Natural killer cell treated with Interleukin-12 subunit alpha and Interleukin-12 subunit beta and Interleukin-15 and Interleukin-18, amount 100 ng/mL, for 72 hours (primary cell): ENCODE data around the gene LRP1B. TPM values are rescaled to one million over a fixed set of nuclear protein-coding genes. Genes with fewer than 3 reads are reported as not detected.

ENCODE experiments used
- ATAC-seq, 2 donors: fragments of 150-1000 bp; cut with Tn5 transposase in 1 of 2; sonication (Bioruptor Pico), chemical (Tn5 transposase) in 1 of 2; 2 replicates each; pipeline ENCODE4 v1.10.0; 2021
- DNase-seq: peaks from one replicate; pipeline ENCODE4 v3.0.0; 2022; ENCODE audit warnings: low spot score
- H3K27ac Mint-ChIP-seq, 2 donors: 1 replicate in 1 of 2; 2 replicates in 1 of 2; pipeline ENCODE4 v1.8.0; 2022; ENCODE audit warnings: mixed read lengths in 2 of 2, mild to moderate bottlenecking in 1 of 2, moderate library complexity in 1 of 2
- H3K27me3 Mint-ChIP-seq, 2 donors: 1 replicate in 1 of 2; 2 replicates in 1 of 2; pipeline ENCODE4 v1.8.0; 2022; ENCODE audit warnings: mixed read lengths in 2 of 2
- H3K36me3 Mint-ChIP-seq: one replicate; pipeline ENCODE4 v1.8.0; 2022; ENCODE audit warnings: mixed read lengths
- H3K4me1 Mint-ChIP-seq, 2 donors: 1 replicate in 1 of 2; 2 replicates in 1 of 2; pipeline ENCODE4 v1.8.0; 2022; ENCODE audit warnings: low read depth in 2 of 2, mixed read lengths in 2 of 2, mild to moderate bottlenecking in 1 of 2
- H3K4me3 Mint-ChIP-seq: one replicate; pipeline ENCODE4 v1.8.0; 2022; ENCODE audit warnings: mixed read lengths
- H3K9me3 Mint-ChIP-seq: 2 replicates; pipeline ENCODE4 v1.8.0; 2022; ENCODE audit warnings: mixed read lengths
- total RNA-seq, 2 donors: library from RNA; stranded (reverse); gene quantifications; one replicate each; pipeline ENCODE4 v1.2.3, GENCODE V29; 2022

LRP1B gene
- total RNA-seq, 2 donors from 2014 or later, result not detected

DNA sequence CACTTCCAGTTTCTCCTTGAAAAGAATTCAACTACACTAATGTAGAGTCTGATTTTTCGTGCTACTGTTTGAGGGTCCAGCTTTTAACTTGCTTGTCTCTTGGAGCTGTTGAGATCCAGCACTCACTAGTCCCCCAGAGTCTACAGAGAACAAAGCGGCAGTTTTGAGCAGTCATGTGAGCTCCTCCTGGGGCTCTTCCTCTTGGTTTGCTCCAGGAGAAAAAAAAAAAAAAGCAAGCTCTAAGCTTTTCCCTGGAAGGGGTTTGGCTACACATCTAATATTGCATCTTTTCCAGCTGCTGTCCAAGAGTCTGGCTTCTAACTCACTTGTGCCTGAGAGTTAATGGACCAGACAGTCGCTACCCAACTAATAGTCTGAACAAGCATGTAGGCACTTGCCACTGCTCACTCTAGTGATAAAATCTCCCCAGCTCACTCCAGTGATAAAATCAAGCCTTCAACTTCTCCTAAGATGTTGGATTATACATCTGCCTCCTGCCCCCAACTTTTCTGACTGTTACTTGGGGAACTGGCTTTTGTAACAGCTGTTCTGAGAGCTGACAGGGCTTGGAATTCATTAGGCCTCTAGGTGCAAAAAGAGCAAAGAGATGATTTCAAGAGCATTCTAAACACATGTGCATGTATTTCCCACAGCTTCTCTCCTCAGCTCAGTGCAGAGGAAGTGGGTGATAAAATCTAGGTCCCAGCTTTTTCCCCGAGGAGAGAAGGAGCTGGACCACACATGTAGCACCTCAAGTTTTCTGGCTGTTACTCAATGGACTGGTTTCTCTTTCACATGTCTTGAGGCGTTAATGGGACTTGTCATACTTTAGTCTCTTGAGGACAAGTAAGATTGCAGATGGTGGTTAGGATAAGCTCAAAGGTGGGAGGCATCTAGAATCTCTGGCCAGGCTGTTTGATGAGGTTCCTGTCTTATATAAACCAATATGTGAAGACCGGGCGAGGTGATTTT is 750.5 kb downstream of the LRP1B start:
- H3K27me3 Mint-ChIP-seq, result no peaks in the 10 kb centered on the region
- no peak for DNase-seq
- H3K27ac Mint-ChIP-seq, result no peak overlapping the region
- H3K36me3 Mint-ChIP-seq, result peaks cover 17% of the 10 kb centered on the region
- peaks cover 13% of the 10 kb centered on the region for H3K9me3 Mint-ChIP-seq
- no peak overlapping the region for H3K4me3 Mint-ChIP-seq
- ATAC-seq, result peak in 1 of 2 donors; percentile 56
- no peaks in the 10 kb centered on the region for H3K4me1 Mint-ChIP-seq

DNA sequence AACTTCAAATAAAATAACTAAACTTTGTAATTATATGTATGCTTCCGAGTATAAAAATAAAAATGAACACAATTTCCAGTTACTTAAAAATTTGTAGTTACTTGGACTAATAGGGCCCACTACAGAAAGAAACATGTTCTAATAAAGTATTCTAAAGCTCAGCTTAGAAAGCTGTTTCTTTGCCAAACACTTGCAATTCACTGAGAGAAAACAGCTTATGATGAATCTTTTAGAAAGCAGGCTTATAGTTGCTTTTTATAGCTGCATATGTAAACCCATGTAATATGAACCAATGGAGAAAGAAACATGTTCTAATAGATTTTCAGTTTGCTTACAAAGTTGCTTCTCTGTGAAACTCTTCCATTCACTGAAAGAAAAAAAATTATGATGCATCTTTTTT is 766.0 kb downstream of the LRP1B start:
- Mint-ChIP-seq H3K36me3 (no peaks in the 10 kb centered on the region), H3K4me1 (no peaks in the 10 kb centered on the region), H3K9me3 (peaks cover 8% of the 10 kb centered on the region), H3K4me3 (no peak overlapping the region), H3K27me3 (no peaks in the 10 kb centered on the region), H3K27ac (no peak overlapping the region)
- DNase-seq (no peak), ATAC-seq (no peak)

DNA sequence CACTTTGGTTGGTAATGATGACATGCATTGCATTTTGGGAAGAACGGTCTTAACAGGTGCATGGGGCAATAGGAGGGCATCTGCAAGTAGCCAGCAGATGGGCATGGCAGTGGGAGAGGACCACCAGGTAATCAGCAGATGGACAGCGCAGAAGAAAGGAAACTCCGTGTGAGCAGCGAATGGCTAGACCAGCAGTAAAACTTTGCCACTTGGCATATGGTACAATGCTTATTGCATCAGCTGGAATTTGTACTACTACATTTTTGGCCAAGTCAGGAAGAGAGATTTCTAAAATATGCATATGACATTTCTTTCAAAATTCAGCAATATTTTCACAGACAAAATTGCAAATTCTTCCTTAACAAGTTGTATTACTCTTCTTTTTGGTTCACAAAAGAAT is 768.5 kb downstream of the LRP1B start:
- no peaks in the 10 kb centered on the region for H3K36me3 Mint-ChIP-seq
- no peak overlapping the region for H3K4me3 Mint-ChIP-seq
- H3K9me3 Mint-ChIP-seq, result peaks cover 8% of the 10 kb centered on the region
- DNase-seq (no peak), ATAC-seq (no peak)
- no peak overlapping the region for H3K27ac Mint-ChIP-seq
- no peaks in the 10 kb centered on the region for H3K27me3 Mint-ChIP-seq
- H3K4me1 Mint-ChIP-seq, result no peaks in the 10 kb centered on the region

DNA sequence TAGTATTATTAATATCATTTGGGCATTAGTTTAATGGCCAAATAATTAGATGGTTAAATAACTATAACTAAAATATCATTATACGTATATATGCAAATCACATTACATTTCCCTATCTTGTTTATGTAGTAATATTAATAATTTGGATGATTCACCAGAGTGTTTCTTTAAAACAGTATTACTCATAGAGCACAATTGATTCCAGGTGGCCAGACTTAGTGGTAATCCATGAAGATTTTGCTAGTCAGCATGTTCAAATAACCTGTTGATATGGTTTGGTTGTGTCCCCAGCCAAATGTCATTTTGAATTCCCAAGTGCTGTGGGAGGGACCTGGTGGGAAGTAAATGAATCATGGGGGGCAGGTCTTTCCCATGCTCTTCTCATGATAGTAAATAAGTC is 782.3 kb downstream of the LRP1B start:
- no peaks in the 10 kb centered on the region for H3K4me1 Mint-ChIP-seq
- H3K27ac Mint-ChIP-seq, result no peak overlapping the region
- ATAC-seq, result no peak
- H3K36me3 Mint-ChIP-seq, result peaks cover 4% of the 10 kb centered on the region
- DNase-seq, result no peak
- no peak overlapping the region for H3K4me3 Mint-ChIP-seq
- peaks cover 24% of the 10 kb centered on the region for H3K9me3 Mint-ChIP-seq
- H3K27me3 Mint-ChIP-seq, result no peaks in the 10 kb centered on the region

DNA sequence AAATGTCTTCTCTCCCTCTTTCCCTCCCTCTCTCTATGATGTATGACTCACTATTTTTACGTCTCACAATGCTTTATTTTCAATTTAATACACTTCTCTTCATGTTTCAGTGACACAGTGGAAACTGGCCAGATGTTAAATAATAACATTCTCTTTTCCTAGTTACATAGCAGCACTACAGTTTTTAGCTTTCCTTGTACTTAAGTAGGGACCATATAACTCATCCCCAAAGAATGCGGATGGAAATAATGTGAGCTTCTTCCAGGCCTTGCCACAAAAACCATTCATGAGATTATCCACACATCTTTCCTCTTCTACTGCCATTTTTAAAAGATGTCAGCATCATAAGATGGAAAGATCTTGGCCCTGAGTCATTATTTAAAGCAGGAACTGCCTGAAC is 789.4 kb downstream of the LRP1B start:
- ATAC-seq (no peak), DNase-seq (no peak)
- Mint-ChIP-seq H3K27ac (no peak overlapping the region), H3K4me3 (no peak overlapping the region), H3K9me3 (peaks cover 21% of the 10 kb centered on the region), H3K27me3 (no peaks in the 10 kb centered on the region), H3K36me3 (peaks cover 9% of the 10 kb centered on the region), H3K4me1 (no peaks in the 10 kb centered on the region)

DNA sequence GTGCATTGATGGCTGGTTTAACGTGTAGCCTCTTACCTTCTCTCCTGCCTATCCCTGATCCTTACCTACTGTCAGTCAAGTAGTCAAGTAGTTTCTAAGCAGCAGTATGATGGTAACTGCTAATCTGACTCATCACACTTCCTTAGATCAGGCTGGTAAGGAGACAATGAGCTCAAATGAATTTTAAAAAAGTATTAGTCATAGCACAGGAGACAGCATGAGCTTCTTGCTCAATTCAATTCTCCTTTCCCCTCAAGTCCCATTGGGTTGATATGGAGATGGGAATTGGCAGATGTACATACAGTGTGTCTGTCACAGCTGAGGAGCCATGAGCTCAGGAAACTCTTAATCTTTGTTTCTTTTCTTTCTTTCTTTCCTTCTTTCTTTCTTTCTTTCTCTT is 799.7 kb downstream of the LRP1B start:
- Mint-ChIP-seq H3K27ac (no peak overlapping the region), H3K4me3 (no peak overlapping the region), H3K9me3 (peaks cover 18% of the 10 kb centered on the region), H3K27me3 (no peaks in the 10 kb centered on the region), H3K36me3 (no peaks in the 10 kb centered on the region), H3K4me1 (no peaks in the 10 kb centered on the region)
- DNase-seq (no peak), ATAC-seq (no peak)

DNA sequence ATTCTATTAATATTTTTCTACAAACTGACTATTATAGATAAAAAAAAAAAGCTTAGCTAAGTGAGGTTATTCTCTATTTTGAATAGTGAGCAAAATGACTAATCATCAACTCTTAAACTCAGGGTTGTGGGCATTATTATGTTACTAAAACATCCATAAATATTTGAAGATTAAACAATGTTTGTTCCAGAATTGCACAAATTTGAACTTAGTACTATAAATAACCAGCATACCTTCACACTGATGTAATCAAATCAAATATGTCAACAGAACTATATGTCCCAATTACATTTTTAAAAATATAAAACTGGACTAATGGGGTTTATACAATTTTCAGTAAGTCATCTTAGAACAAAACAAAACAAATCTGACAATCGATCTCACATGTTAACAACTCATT is 800.9 kb downstream of the LRP1B start:
- ATAC-seq, result no peak
- Mint-ChIP-seq H3K36me3 (no peaks in the 10 kb centered on the region), H3K27me3 (no peaks in the 10 kb centered on the region), H3K9me3 (peaks cover 18% of the 10 kb centered on the region), H3K27ac (no peak overlapping the region), H3K4me1 (no peaks in the 10 kb centered on the region), H3K4me3 (no peak overlapping the region)
- no peak for DNase-seq

DNA sequence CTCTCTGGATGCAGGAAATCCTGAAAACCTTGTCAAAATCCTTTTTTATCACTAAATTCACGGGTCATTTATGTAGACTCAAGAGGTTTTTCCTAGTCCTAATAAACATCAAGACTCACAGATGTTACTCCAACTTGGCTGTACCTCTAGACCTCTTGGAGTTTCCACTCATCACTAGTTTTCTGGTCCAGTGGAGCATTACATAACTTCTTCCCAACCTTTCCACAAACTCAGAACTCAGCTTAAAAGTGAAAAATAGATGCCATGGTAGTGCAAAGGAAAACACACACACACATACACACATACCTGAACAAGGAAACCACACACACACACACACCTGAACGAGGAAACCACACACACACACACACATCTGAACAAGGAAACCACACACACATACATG is 807.2 kb downstream of the LRP1B start:
- ATAC-seq (no peak), DNase-seq (no peak)
- Mint-ChIP-seq H3K9me3 (peaks cover 22% of the 10 kb centered on the region), H3K27ac (no peak overlapping the region), H3K36me3 (peaks cover 6% of the 10 kb centered on the region), H3K4me1 (no peaks in the 10 kb centered on the region), H3K27me3 (no peaks in the 10 kb centered on the region), H3K4me3 (no peak overlapping the region)

DNA sequence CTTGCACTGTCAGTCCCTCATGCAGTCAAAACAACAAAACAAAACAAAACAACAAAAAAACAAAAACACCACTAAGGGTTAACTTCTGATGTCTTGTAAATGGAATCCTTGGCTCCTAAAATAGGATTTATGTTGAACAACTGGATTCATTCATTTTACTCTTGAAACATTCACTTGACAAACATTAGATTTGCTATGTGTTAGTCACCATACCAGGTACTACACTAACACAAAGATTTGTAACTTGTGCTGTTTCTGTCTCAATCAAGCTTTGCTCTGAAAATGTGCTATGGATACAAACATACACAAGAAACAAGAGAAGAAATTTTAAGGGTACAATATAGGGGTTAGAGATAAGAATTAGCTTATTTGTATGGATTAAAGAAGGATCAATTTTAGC is 812.8 kb downstream of the LRP1B start:
- H3K36me3 Mint-ChIP-seq, result no peaks in the 10 kb centered on the region
- peaks cover 5% of the 10 kb centered on the region for H3K9me3 Mint-ChIP-seq
- no peaks in the 10 kb centered on the region for H3K27me3 Mint-ChIP-seq
- H3K4me3 Mint-ChIP-seq, result no peak overlapping the region
- no peak overlapping the region for H3K27ac Mint-ChIP-seq
- no peaks in the 10 kb centered on the region for H3K4me1 Mint-ChIP-seq
- ATAC-seq (no peak), DNase-seq (no peak)

DNA sequence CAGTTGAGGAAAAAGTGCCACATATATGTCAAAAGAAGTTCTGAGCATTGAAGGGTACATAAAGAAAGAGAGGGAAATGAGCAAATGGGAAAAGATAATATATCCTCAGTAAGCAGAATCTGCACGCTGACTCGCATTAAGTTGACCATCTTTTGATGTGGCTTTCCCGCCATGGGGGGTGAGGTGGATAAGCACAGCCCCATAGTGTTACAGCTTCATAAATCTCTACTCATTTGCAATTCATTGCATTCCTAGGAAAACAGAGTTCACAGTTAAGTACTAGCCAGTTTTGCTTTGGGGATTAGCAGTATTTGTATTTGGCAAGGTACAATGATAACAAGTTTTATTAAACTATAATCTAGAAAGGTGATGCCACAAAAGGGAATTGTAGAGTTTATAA is 814.2 kb downstream of the LRP1B start:
- Mint-ChIP-seq H3K9me3 (no peaks in the 10 kb centered on the region), H3K27me3 (no peaks in the 10 kb centered on the region), H3K4me3 (no peak overlapping the region), H3K4me1 (no peaks in the 10 kb centered on the region), H3K27ac (no peak overlapping the region), H3K36me3 (no peaks in the 10 kb centered on the region)
- DNase-seq (no peak), ATAC-seq (no peak)

DNA sequence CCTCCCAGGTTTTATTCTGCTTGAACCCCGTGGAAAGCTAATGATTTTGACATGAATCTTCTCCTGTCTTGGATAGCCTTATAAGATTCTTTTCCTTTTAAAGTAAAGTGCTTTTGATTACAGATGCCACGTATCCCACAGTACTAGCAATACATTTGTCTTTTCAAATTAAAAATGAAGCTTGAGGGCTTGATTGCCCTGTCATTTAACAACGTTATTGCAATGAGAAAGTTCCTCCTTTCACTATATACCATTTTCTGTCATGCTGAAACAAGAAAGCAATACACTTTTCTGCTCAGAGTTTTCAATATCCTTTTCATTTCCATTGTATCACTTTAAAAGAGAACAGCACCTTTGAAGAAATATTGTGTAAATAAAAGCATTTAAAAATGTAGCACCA is 814.7 kb downstream of the LRP1B start:
- Mint-ChIP-seq H3K4me3 (no peak overlapping the region), H3K27me3 (no peaks in the 10 kb centered on the region), H3K27ac (no peak overlapping the region), H3K4me1 (no peaks in the 10 kb centered on the region), H3K9me3 (no peaks in the 10 kb centered on the region), H3K36me3 (no peaks in the 10 kb centered on the region)
- no peak for ATAC-seq
- no peak for DNase-seq

DNA sequence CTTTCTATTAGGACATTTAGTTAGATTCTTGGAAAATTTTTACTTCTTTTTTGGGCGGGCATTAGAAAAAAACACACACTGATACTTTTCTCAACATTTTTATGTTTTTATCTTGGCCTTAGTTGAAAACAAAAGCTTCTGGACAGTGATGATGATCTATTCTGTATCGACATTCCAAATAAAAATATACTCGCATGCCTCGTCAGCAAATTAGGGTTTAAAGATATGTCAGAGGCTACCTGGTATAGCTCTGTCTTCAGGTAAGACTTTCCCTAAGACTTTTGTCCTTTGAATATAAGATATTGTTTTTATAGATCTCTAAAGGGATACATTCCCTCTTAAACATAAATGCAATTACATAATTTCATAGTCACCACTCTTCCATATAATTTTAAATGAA is 816.8 kb downstream of the LRP1B start:
- H3K4me1 Mint-ChIP-seq, result no peaks in the 10 kb centered on the region
- no peak overlapping the region for H3K4me3 Mint-ChIP-seq
- ATAC-seq (no peak), DNase-seq (no peak)
- no peak overlapping the region for H3K27ac Mint-ChIP-seq
- H3K36me3 Mint-ChIP-seq, result peaks cover 5% of the 10 kb centered on the region
- H3K9me3 Mint-ChIP-seq, result peaks cover 3% of the 10 kb centered on the region
- H3K27me3 Mint-ChIP-seq, result no peaks in the 10 kb centered on the region

DNA sequence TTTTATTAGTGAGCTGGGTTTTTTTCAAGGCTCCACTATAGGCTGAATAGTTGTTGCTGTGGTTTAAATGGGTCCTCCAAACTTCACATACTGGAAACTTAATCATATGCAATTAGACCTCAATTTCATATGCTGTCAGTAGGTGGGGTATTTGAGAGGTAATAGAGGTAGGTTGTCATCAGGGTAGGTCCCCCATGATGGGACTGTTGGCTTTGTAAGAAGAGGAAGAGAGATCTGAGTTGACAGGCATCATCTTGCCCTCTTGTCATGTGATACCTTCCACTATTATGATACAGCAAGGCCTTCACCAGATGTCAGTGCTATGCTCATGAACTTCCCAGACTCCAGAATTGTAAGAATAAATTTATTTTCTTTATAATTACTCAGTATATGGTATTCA is 819.4 kb downstream of the LRP1B start:
- H3K36me3 Mint-ChIP-seq, result peaks cover 5% of the 10 kb centered on the region
- H3K4me1 Mint-ChIP-seq, result no peaks in the 10 kb centered on the region
- ATAC-seq (no peak), DNase-seq (no peak)
- H3K4me3 Mint-ChIP-seq, result no peak overlapping the region
- no peaks in the 10 kb centered on the region for H3K27me3 Mint-ChIP-seq
- peaks cover 9% of the 10 kb centered on the region for H3K9me3 Mint-ChIP-seq
- H3K27ac Mint-ChIP-seq, result no peak overlapping the region

DNA sequence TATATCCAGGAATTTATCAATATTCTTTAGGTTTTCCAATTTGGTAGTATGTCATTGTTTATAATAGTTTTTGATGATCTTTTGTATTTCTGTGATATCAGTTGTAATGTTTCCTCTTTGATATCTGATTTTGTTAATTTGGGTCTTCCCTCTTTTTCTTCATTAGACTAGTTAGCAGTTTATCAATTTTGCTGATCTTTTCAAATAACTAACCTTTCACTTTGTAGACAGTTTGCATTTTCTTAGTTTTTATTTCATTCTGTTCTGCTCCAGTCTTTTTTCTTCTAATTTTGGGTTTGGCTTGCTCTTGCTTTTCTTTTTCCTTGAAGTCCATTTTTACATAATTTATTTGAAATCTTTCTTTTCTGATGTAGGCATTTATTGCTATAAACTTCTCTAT is 824.4 kb downstream of the LRP1B start:
- Mint-ChIP-seq H3K27ac (no peak overlapping the region), H3K9me3 (peaks cover 16% of the 10 kb centered on the region), H3K27me3 (no peaks in the 10 kb centered on the region), H3K4me3 (no peak overlapping the region), H3K36me3 (peaks cover 5% of the 10 kb centered on the region), H3K4me1 (no peaks in the 10 kb centered on the region)
- DNase-seq (no peak), ATAC-seq (no peak)

DNA sequence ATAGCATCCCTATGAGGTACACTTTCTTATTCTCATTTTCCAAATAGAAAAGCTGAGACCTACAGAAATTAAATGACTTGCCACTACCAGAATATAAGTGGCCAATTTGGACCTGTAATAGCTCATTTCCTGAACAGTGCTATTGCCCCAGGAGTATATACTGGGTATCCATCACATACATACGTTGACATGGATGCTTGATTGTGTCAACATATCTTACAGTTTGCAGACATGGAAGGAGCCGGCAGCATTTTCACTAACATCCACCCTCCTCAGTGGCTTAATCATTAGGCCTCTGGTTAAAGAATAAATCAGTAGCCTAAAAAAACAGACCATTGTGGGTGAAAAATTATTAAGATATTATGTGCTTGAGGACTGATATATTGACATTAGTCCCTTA is 829.3 kb downstream of the LRP1B start:
- H3K4me3 Mint-ChIP-seq, result no peak overlapping the region
- ATAC-seq (no peak), DNase-seq (no peak)
- no peaks in the 10 kb centered on the region for H3K4me1 Mint-ChIP-seq
- H3K27me3 Mint-ChIP-seq, result no peaks in the 10 kb centered on the region
- H3K36me3 Mint-ChIP-seq, result no peaks in the 10 kb centered on the region
- H3K9me3 Mint-ChIP-seq, result peaks cover 9% of the 10 kb centered on the region
- no peak overlapping the region for H3K27ac Mint-ChIP-seq
